Measurements from ENCODE around the gene AK1. TPM values are rescaled to one million over a fixed set of nuclear protein-coding genes. Genes with fewer than 3 reads are reported as not detected.
"Not testable (repeated sequence)": the region's sequence is repeated elsewhere in the genome, so short reads cannot be mapped to it uniquely, and the experiment has no call there.

AK1 gene
- total RNA-seq, 1 experiment from 2014 or later, result 84.5 TPM

- Histone ChIP-seq H3K27ac (no peak overlapping the region), H3K4me1 (replicated peaks; ENCODE audit: insufficient read depth) (peaks cover 15% of the 10 kb centered on the region; the same call in 1 of the 2 replicates), H3F3A (ENCODE audit: insufficient read depth, low read depth) (no peaks in the 10 kb centered on the region), H4K20me1 (ENCODE audit: insufficient read depth) (no peaks in the 10 kb centered on the region), H3K79me2 (ENCODE audit: low read depth) (no peaks in the 10 kb centered on the region), H3K4me2 (no peak overlapping the region), H3K9me2 (ENCODE audit: insufficient read depth) (no peaks in the 10 kb centered on the region), H3K9me3 (ENCODE audit: insufficient read depth, low read depth) (no peaks in the 10 kb centered on the region), H2AFZ (no peak overlapping the region), H3K36me3 (ENCODE audit: low read depth) (no peaks in the 10 kb centered on the region), H3K27me3 (ENCODE audit: insufficient read depth, low read depth) (no peaks in the 10 kb centered on the region), H3K4me3 (no peak overlapping the region)
- POLR2A ChIA-PET (ENCODE audit: unreplicated experiment), result no interaction called here
- TF ChIP-seq CTCF (conservative IDR thresholded peaks at IDR 0.05), result no peak
- TF ChIP-seq EZH2 (IDR thresholded peaks at IDR 0.05; ENCODE audit: low read depth), result no peak
- intact Hi-C loops (cut with micrococcal nuclease; ENCODE audit: unreplicated experiment), result loop anchor here (5.0 kb wide), 1 partner anchor 70 kb away; the partner anchor contains the start of gene FPGS
- no peak for DNase-seq
- no TSS peak for BruUV-seq (replicated peaks)
- CTCF ChIA-PET, result no interaction called here
These were observed 4.9 kb downstream of the AK1 start for GRCh38 chr9:127872369-127873222.

- Histone ChIP-seq H3K9me2 (ENCODE audit: insufficient read depth) (no peaks in the 10 kb centered on the region), H3K79me2 (ENCODE audit: low read depth) (no peaks in the 10 kb centered on the region), H4K20me1 (ENCODE audit: insufficient read depth) (no peaks in the 10 kb centered on the region), H3K9me3 (ENCODE audit: insufficient read depth, low read depth) (no peaks in the 10 kb centered on the region), H3K4me1 (replicated peaks; ENCODE audit: insufficient read depth) (peaks cover 8% of the 10 kb centered on the region; the same call in 1 of the 2 replicates), H3K27me3 (ENCODE audit: insufficient read depth, low read depth) (no peaks in the 10 kb centered on the region), H2AFZ (no peak overlapping the region), H3K27ac (no peak overlapping the region), H3K36me3 (ENCODE audit: low read depth) (no peaks in the 10 kb centered on the region), H3K4me3 (no peak overlapping the region), H3K4me2 (no peak overlapping the region), H3F3A (ENCODE audit: insufficient read depth, low read depth) (no peaks in the 10 kb centered on the region)
- no peak for DNase-seq
- intact Hi-C loops (cut with micrococcal nuclease; ENCODE audit: unreplicated experiment), result loop anchor here (2.0 to 5.0 kb wide), 3 partner anchors 47 to 85 kb away; partner anchors contain the start of genes CDK9 and FPGS
- BruUV-seq (replicated peaks), result no TSS peak
- no peak for TF ChIP-seq CTCF (conservative IDR thresholded peaks at IDR 0.05)
- no peak for TF ChIP-seq EZH2 (IDR thresholded peaks at IDR 0.05; ENCODE audit: low read depth)
- POLR2A ChIA-PET (ENCODE audit: unreplicated experiment), result no interaction called here
- CTCF ChIA-PET, result interaction anchor here (0.6 kb wide), 1 partner anchor 281 kb away, joined by 3 read pairs; no protein-coding TSS in a partner anchor
These were observed 5.9 kb downstream of the AK1 start for GRCh38 chr9:127871531-127871930.

GRCh38 chr9:127870887-127871286 lies 6.6 kb downstream of the AK1 start:
- ChIA-PET CTCF (interaction anchor here (0.6 kb wide), 1 partner anchor 70 kb away, joined by 6 read pairs; no protein-coding TSS in a partner anchor), POLR2A (ENCODE audit: unreplicated experiment) (no interaction called here)
- Histone ChIP-seq H3K9me3 (ENCODE audit: insufficient read depth, low read depth) (no peaks in the 10 kb centered on the region), H2AFZ (no peak overlapping the region), H3K4me2 (no peak overlapping the region), H3K27ac (no peak overlapping the region), H3K79me2 (ENCODE audit: low read depth) (no peaks in the 10 kb centered on the region), H3K9me2 (ENCODE audit: insufficient read depth) (no peaks in the 10 kb centered on the region), H3K4me1 (replicated peaks; ENCODE audit: insufficient read depth) (peaks cover 8% of the 10 kb centered on the region; the same call in 1 of the 2 replicates), H3F3A (ENCODE audit: insufficient read depth, low read depth) (no peaks in the 10 kb centered on the region), H3K27me3 (ENCODE audit: insufficient read depth, low read depth) (no peaks in the 10 kb centered on the region), H3K36me3 (ENCODE audit: low read depth) (no peaks in the 10 kb centered on the region), H3K4me3 (no peak overlapping the region), H4K20me1 (ENCODE audit: insufficient read depth) (no peaks in the 10 kb centered on the region)
- TF ChIP-seq CTCF (conservative IDR thresholded peaks at IDR 0.05) (no peak), EZH2 (IDR thresholded peaks at IDR 0.05; ENCODE audit: low read depth) (no peak)
- DNase-seq, result no peak
- intact Hi-C loops (cut with micrococcal nuclease; ENCODE audit: unreplicated experiment), result loop anchor here (1.0 to 5.0 kb wide), 5 partner anchors 48 to 136 kb away; partner anchors contain the start of genes CDK9, FPGS and TOR2A
- BruUV-seq (replicated peaks), result no TSS peak

GRCh38 chr9:127870153-127870491 lies 7.4 kb downstream of the AK1 start:
- H3K36me3 ChIP-seq (ENCODE audit: low read depth); BruUV-seq (replicated peaks); H3K9me3 ChIP-seq (ENCODE audit: insufficient read depth, low read depth); H3K9me2 ChIP-seq (ENCODE audit: insufficient read depth); H3F3A ChIP-seq (ENCODE audit: insufficient read depth, low read depth); DNase-seq; H3K4me3 ChIP-seq; H4K20me1 ChIP-seq (ENCODE audit: insufficient read depth); H3K4me2 ChIP-seq; H2AFZ ChIP-seq; H3K79me2 ChIP-seq (ENCODE audit: low read depth); H3K27ac ChIP-seq; H3K27me3 ChIP-seq (ENCODE audit: insufficient read depth, low read depth); H3K4me1 ChIP-seq (replicated peaks; ENCODE audit: insufficient read depth); POLR2A ChIA-PET (ENCODE audit: unreplicated experiment): not testable (repeated sequence)
- intact Hi-C loops (cut with micrococcal nuclease; ENCODE audit: unreplicated experiment), result loop anchor here (1.0 to 5.0 kb wide), 5 partner anchors 49 to 135 kb away; partner anchors contain the start of genes CDK9, FPGS and TOR2A
- CTCF ChIA-PET, result interaction anchor here (0.6 to 1.6 kb wide), 11 partner anchors 27 to 450 kb away, joined by 3 to 9 read pairs (median 4); partner anchors contain the start of genes CDK9 and TOR2A

All from PC-9 (cell line).